Transverse colon (tissue), 4 donors: ENCODE measurements around the gene LTBP2. TPM values are rescaled to one million over a fixed set of nuclear protein-coding genes. Genes with fewer than 3 reads are reported as not detected.

ENCODE experiments used
- DNase-seq: peaks from one replicate; pipeline ENCODE4 v3.0.0-alpha.2; 2019
- H3K27ac ChIP-seq, 4 donors: fragments of 200-600 bp; sonication (generic); 2 replicates each; pipeline ENCODE4 v1.5.1; 2016 to 2018; ENCODE audit warnings: inconsistent platforms in 4 of 4
- H3K27me3 ChIP-seq: fragments of 200-600 bp; sonication (generic); 2 replicates; pipeline ENCODE4 v1.5.1; 2017; ENCODE audit warnings: inconsistent platforms
- H3K36me3 ChIP-seq, 4 donors: fragments of 200-600 bp; sonication (generic); 2 replicates each; pipeline ENCODE4 v1.5.1; 2017 to 2019; ENCODE audit warnings: inconsistent platforms in 4 of 4
- H3K4me1 ChIP-seq, 4 donors: fragments of 200-600 bp; sonication (generic); 2 replicates each; pipeline ENCODE4 v1.5.1; 2017 to 2020; ENCODE audit warnings: inconsistent platforms in 4 of 4
- H3K4me3 ChIP-seq, 4 donors: fragments of 200-600 bp; sonication (generic); 1 replicate in 1 of 4; 2 replicates in 3 of 4; pipeline versions ENCODE4 v1.5.1 to v1.6.1; 2017 to 2019; ENCODE audit warnings: inconsistent platforms in 4 of 4
- H3K9me3 ChIP-seq, 2 donors: fragments of 200-600 bp; sonication (generic); 2 replicates each; pipeline ENCODE4 v1.5.1; 2017 to 2019; ENCODE audit warnings: inconsistent platforms in 2 of 2
- EP300 ChIP-seq: sonication (generic); formaldehyde crosslinking; IDR thresholded peaks from one replicate; pipeline ENCODE4 v1.6.1; 2017; ENCODE audit warnings: antibody characterized with exemption, low read depth
- POLR2A ChIP-seq: fragments of 450-650 bp; IDR thresholded peaks from one replicate; pipeline ENCODE4 v1.6.1; 2016; ENCODE audit warnings: antibody characterized with exemption, mild to moderate bottlenecking, moderate library complexity
- POLR2AphosphoS5 ChIP-seq, 3 donors: sonication (generic); formaldehyde crosslinking; IDR thresholded peaks; one replicate each; pipeline ENCODE4 v1.6.1; 2016; ENCODE audit warnings: antibody characterized with exemption in 3 of 3
- WGBS, 2 donors: methylation state at CpG; one replicate each; pipeline ENCODE4 v1.1.5; 2018; ENCODE audit warnings: low coverage in 1 of 2; 5-methylcytosine and 5-hydroxymethylcytosine counted together
- in situ Hi-C, 4 donors: fragments of 200-750 bp; cut with MboI; loops; one replicate each; pipeline versions ENCODE4 v1.15.0 to v1.15.1; 2017; ENCODE audit warnings: low sequenced_read_pairs in 3 of 4, low pct_ligation_motif_present in 1 of 4, low pct_unique_long_range_greater_than_20kb in 1 of 4
- intact Hi-C: fragments of 100-400 bp; cut with DNase I; formaldehyde crosslinking; loops from one replicate; pipeline ENCODE4 v1.15.1; 2023; ENCODE audit warnings: low total_unique reads
- total RNA-seq, 4 donors: library from RNA; depleted of rRNA; stranded (reverse); fragments of >200 nt; gene quantifications; one replicate each; pipeline ENCODE4 v1.1.0, GENCODE V29; 2016
- TF ChIP-seq, protein P1 (sequence below), 5 experiments: fragments of 200-600 bp in 3 of 5; fragments of 450-650 bp in 2 of 5; sonication (generic) in 3 of 5; IDR thresholded peaks; 1 replicate in 2 of 5; 2 replicates in 3 of 5; pipeline ENCODE4 v1.5.1; 2016 to 2017; ENCODE audit warnings: antibody characterized with exemption in 5 of 5, inconsistent platforms in 3 of 5, mild to moderate bottlenecking in 2 of 5, moderate library complexity in 1 of 5

LTBP2 gene
- total RNA-seq, 4 donors from 2014 or later, result 9.7 to 15.3 (median 11.9) TPM

DNA sequence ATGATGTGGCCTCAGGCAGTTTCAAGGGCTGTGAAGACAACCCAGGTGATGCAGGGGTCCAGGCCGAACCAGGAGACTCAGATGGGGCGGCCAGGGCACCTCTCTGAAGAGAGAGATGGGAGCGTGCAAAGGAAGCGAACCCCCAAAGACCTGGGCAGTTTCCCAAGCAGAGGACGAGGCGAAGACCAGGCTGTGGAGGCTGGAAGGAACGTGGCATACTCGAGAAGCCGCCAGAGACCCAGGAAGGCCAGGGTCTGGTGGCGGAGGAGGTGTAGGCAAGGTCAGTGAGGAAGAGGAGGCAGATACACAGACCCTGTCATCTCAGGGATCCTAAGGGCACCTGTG is 24.7 kb downstream of the LTBP2 start:
- in situ Hi-C loops (no loop called here), intact Hi-C loops (no loop called here)
- DNase-seq, result no peak
- WGBS, 2 donors, result 93 to 100% methylated on average over 4 to 10 of the region's 10 CpGs
- TF ChIP-seq EP300 (no peak), POLR2AphosphoS5 (IDR thresholded peaks at IDR 0.05) (no peak), POLR2A (no peak)
- TF ChIP-seq, protein P1, sequence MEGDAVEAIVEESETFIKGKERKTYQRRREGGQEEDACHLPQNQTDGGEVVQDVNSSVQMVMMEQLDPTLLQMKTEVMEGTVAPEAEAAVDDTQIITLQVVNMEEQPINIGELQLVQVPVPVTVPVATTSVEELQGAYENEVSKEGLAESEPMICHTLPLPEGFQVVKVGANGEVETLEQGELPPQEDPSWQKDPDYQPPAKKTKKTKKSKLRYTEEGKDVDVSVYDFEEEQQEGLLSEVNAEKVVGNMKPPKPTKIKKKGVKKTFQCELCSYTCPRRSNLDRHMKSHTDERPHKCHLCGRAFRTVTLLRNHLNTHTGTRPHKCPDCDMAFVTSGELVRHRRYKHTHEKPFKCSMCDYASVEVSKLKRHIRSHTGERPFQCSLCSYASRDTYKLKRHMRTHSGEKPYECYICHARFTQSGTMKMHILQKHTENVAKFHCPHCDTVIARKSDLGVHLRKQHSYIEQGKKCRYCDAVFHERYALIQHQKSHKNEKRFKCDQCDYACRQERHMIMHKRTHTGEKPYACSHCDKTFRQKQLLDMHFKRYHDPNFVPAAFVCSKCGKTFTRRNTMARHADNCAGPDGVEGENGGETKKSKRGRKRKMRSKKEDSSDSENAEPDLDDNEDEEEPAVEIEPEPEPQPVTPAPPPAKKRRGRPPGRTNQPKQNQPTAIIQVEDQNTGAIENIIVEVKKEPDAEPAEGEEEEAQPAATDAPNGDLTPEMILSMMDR (IDR thresholded peaks at IDR 0.05), result no peak
- Histone ChIP-seq H3K36me3 (no peaks in the 10 kb centered on the region), H3K4me3 (no peak overlapping the region), H3K4me1 (peaks cover 0 to 11% (median 2%) of the 10 kb centered on the region in 4 donors), H3K27me3 (no peaks in the 10 kb centered on the region), H3K9me3 (no peaks in the 10 kb centered on the region), H3K27ac (no peak overlapping the region)

DNA sequence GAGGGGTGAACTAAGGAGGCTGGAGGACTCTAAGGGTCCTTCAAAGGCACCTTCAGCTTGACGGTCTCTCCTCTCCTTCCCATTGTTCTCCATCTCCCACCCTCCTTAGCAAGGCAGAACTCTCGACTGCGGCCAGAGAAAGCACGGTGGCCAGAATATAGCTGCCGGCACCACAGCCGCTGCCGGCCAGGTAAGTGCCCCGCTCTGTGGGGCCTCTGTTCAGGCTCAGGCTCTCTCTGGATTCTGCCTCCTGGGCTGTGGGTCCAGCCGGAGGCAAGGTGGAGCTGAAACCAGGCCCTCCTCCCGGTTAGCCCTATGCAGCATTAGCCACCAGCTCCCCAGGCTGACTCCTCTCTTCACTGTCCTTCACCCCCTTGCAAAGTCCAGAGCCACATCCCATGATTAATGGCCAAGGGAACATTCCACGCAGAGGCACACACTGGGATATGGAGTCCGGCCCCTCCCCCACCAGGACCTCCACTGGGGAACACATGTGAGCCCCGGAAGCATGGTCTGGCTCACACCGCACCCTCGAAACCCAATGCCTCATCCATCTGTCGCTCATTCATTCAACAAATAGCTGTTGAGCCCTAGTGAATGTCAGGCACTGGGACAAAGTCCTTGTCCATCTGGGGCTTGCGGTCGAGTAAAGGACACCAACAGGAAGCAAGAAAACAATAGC is 25.2 kb downstream of the LTBP2 start:
- intact Hi-C loops, result no loop called here
- no peak overlapping the region for H3K27ac ChIP-seq
- DNase-seq, result no peak
- TF ChIP-seq, protein P1 (IDR thresholded peaks at IDR 0.05), result no peak
- no peak for TF ChIP-seq POLR2AphosphoS5 (IDR thresholded peaks at IDR 0.05)
- no peak for TF ChIP-seq POLR2A
- no peak for TF ChIP-seq EP300
- H3K27me3 ChIP-seq, result no peaks in the 10 kb centered on the region
- no peaks in the 10 kb centered on the region for H3K36me3 ChIP-seq
- 91% methylated on average over 18 of the region's 18 CpGs; no CpG with 5 or more reads in 1 of the 2 donors for WGBS, 2 donors
- no peak overlapping the region for H3K4me3 ChIP-seq
- H3K4me1 ChIP-seq, result peaks cover 0 to 6% (median 0%) of the 10 kb centered on the region in 4 donors
- no peaks in the 10 kb centered on the region for H3K9me3 ChIP-seq
- in situ Hi-C loops, result no loop called here

DNA sequence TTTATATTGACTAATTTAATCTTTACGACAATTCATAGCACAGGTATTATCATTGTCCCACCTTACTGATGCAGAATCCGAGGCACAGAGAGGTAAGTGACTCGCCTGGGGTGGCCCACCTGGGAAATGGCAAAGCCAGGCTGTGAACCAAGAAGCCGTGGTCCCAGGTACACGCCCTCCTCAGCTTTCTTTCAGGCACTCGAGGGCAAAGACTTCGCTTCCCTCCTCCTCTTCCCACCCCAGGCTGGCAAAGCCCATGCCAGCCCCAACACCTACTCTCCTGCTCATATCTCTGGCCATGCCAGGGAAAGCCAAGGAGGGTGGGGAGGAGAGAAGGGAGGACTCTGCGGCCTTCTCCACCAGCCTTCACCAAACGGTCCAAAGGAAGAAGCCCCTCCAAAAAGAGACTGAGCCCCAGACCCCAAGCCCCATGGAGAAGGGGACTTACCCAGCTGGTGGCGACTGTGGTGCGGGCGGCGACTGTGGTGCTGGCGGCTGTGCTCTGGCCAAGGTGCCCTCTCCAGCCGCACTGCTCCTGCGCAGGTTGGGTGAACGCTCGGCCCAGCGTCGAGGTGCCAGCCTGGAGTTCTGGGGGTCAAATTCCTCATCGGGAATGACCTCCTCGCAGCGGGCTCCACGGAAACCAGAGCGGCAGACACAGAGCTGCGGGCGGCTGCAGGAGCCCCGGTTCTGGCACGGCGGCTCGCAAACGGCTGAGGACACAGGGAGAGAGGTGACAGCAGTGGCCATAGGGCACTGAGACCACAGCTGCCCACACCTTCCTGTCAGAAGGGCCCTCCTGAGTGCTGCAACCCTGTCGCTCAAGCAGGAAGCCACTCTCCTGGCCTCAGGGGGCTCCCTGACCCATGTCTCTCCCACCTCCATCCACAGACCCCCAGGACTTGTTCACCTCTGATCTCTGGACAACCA is 26.4 kb downstream of the LTBP2 start:
- no peaks in the 10 kb centered on the region for H3K9me3 ChIP-seq
- no peaks in the 10 kb centered on the region for H3K4me1 ChIP-seq
- H3K27me3 ChIP-seq, result no peaks in the 10 kb centered on the region
- no peak overlapping the region for H3K4me3 ChIP-seq
- in situ Hi-C loops (no loop called here), intact Hi-C loops (no loop called here)
- TF ChIP-seq POLR2AphosphoS5 (IDR thresholded peaks at IDR 0.05), result no peak
- no peak for TF ChIP-seq EP300
- TF ChIP-seq POLR2A, result no peak
- TF ChIP-seq, protein P1 (IDR thresholded peaks at IDR 0.05), result no peak
- WGBS, 2 donors, result 90 to 100% methylated on average over 1 to 27 of the region's 33 CpGs
- DNase-seq, result no peak
- H3K27ac ChIP-seq, result no peak overlapping the region
- no peaks in the 10 kb centered on the region for H3K36me3 ChIP-seq

DNA sequence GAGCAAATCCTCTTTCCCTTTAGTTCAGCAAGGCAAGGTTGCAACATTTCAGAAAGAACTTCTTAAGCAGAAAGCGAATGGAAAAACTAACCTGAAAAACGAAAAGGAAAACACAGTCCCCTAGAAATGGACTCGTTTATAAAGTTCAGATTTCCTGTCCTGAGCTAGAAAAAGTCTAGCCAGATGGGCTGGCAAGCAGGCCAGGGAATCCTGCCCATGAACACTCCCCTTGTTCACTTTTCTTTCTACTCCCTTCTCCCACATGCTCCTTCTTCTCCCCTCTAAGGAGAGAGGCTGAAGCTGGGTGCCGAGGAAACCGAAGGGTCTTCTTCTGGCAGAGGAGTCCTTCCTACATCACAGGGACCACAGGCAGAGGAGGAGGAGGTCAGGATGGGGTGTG is 27.1 kb downstream of the LTBP2 start:
- no peaks in the 10 kb centered on the region for H3K4me1 ChIP-seq
- H3K27ac ChIP-seq, result no peak overlapping the region
- DNase-seq, result no peak
- TF ChIP-seq EP300, result no peak
- no peak for TF ChIP-seq POLR2A
- TF ChIP-seq, protein P1 (IDR thresholded peaks at IDR 0.05), result no peak
- no peak for TF ChIP-seq POLR2AphosphoS5 (IDR thresholded peaks at IDR 0.05)
- H3K27me3 ChIP-seq, result no peaks in the 10 kb centered on the region
- H3K4me3 ChIP-seq, result no peak overlapping the region
- intact Hi-C loops, result no loop called here
- no peaks in the 10 kb centered on the region for H3K36me3 ChIP-seq
- 39 to 79% methylated on average over 3 to 5 of the region's 5 CpGs for WGBS, 2 donors
- no peaks in the 10 kb centered on the region for H3K9me3 ChIP-seq
- in situ Hi-C loops, result no loop called here
